ENCODE results near the gene SHISA4. TPM values are rescaled to one million over a fixed set of nuclear protein-coding genes. Genes with fewer than 3 reads are reported as not detected.
"Not testable (repeated sequence)": the region's sequence is repeated elsewhere in the genome, so short reads cannot be mapped to it uniquely, and the experiment has no call there.

SHISA4 gene
- total RNA-seq, 1 experiment from 2014 or later, result 3.0 TPM

GRCh38 chr1:201899683-201900429 lies 11.2 kb downstream of the SHISA4 start:
- intact Hi-C loops (cut with micrococcal nuclease; ENCODE audit: unreplicated experiment), result no loop called here
- no peak overlapping the region for H3K27ac Mint-ChIP-seq (ENCODE audit: unreplicated experiment)
- no TSS peak for BruUV-seq (replicated peaks)

GRCh38 chr1:201900476-201900875 lies 11.8 kb downstream of the SHISA4 start:
- no peaks in the 10 kb centered on the region for H3K9me3 ChIP-seq
- H3K27ac Mint-ChIP-seq (ENCODE audit: unreplicated experiment), result no peak overlapping the region
- no TSS peak for BruUV-seq (replicated peaks)
- no peaks in the 10 kb centered on the region for H3K36me3 ChIP-seq (ENCODE audit: control insufficient read depth, insufficient read depth, low read length)
- TF ChIP-seq CTCF (IDR thresholded peaks at IDR 0.05; ENCODE audit: insufficient read depth in 1 of 2, low read depth in 1 of 2, low read length in 1 of 2, severe bottlenecking in 1 of 2, unreplicated experiment in 1 of 2), result no peak
- H3K27me3 ChIP-seq (replicated peaks; ENCODE audit: control insufficient read depth, insufficient read depth, low read length), result no peaks in the 10 kb centered on the region; the same call in 1 of the 2 replicates
- H3K4me3 ChIP-seq (ENCODE audit: low read depth, low read length), result no peak overlapping the region
- peaks cover 5% of the 10 kb centered on the region for H3K27me3 Mint-ChIP-seq (ENCODE audit: insufficient read depth, unreplicated experiment)
- ChIA-PET POLR2A (no interaction called here), CTCF (no interaction called here)
- H3K9me3 Mint-ChIP-seq (ENCODE audit: unreplicated experiment), result peaks cover 11% of the 10 kb centered on the region
- intact Hi-C loops (cut with micrococcal nuclease; ENCODE audit: unreplicated experiment), result no loop called here
- H3K4me1 Mint-ChIP-seq (ENCODE audit: low read depth, unreplicated experiment), result no peaks in the 10 kb centered on the region
- no peak overlapping the region for H3K4me3 Mint-ChIP-seq (ENCODE audit: unreplicated experiment)
- DNase-seq, result no peak
- no peaks in the 10 kb centered on the region for H3K36me3 Mint-ChIP-seq (ENCODE audit: insufficient read depth, unreplicated experiment)
- H3K4me1 ChIP-seq, result no peaks in the 10 kb centered on the region

More at GRCh38 chr1:201899683-201900429, 11.2 kb downstream of the SHISA4 start:
- H3K4me3 ChIP-seq (ENCODE audit: low read depth, low read length), result no peak overlapping the region
- no peaks in the 10 kb centered on the region for H3K4me1 ChIP-seq
- DNase-seq, result no peak
- H3K9me3 ChIP-seq, result no peaks in the 10 kb centered on the region
- no peaks in the 10 kb centered on the region for H3K4me1 Mint-ChIP-seq (ENCODE audit: low read depth, unreplicated experiment)
- H3K36me3 Mint-ChIP-seq (ENCODE audit: insufficient read depth, unreplicated experiment), result no peaks in the 10 kb centered on the region
- CTCF ChIA-PET, result no interaction called here
- TF ChIP-seq CTCF (IDR thresholded peaks at IDR 0.05; ENCODE audit: insufficient read depth in 1 of 2, low read depth in 1 of 2, low read length in 1 of 2, severe bottlenecking in 1 of 2, unreplicated experiment in 1 of 2), result no peak
- no peaks in the 10 kb centered on the region; the same call in 1 of the 2 replicates for H3K27me3 ChIP-seq (replicated peaks; ENCODE audit: control insufficient read depth, insufficient read depth, low read length)
- no peaks in the 10 kb centered on the region for H3K36me3 ChIP-seq (ENCODE audit: control insufficient read depth, insufficient read depth, low read length)
- POLR2A ChIA-PET, result no interaction called here
- peaks cover 5% of the 10 kb centered on the region for H3K27me3 Mint-ChIP-seq (ENCODE audit: insufficient read depth, unreplicated experiment)
- no peak overlapping the region for H3K4me3 Mint-ChIP-seq (ENCODE audit: unreplicated experiment)
- H3K9me3 Mint-ChIP-seq (ENCODE audit: unreplicated experiment), result peaks cover 11% of the 10 kb centered on the region

- BruUV-seq (replicated peaks); H3K4me1 Mint-ChIP-seq (ENCODE audit: low read depth, unreplicated experiment); DNase-seq; H3K27me3 ChIP-seq (replicated peaks; ENCODE audit: control insufficient read depth, insufficient read depth, low read length); CTCF ChIA-PET; H3K4me1 ChIP-seq; H3K36me3 ChIP-seq (ENCODE audit: control insufficient read depth, insufficient read depth, low read length); H3K36me3 Mint-ChIP-seq (ENCODE audit: insufficient read depth, unreplicated experiment); POLR2A ChIA-PET; H3K27ac Mint-ChIP-seq (ENCODE audit: unreplicated experiment); H3K4me3 ChIP-seq (ENCODE audit: low read depth, low read length); H3K4me3 Mint-ChIP-seq (ENCODE audit: unreplicated experiment); intact Hi-C loops (cut with micrococcal nuclease; ENCODE audit: unreplicated experiment); H3K9me3 ChIP-seq; H3K27me3 Mint-ChIP-seq (ENCODE audit: insufficient read depth, unreplicated experiment): not testable (repeated sequence)
- H3K9me3 Mint-ChIP-seq (ENCODE audit: unreplicated experiment), result peaks cover 11% of the 10 kb centered on the region
Observed at GRCh38 chr1:201901036-201901435, 12.3 kb downstream of the SHISA4 start.

Data from Caco-2 (cell line).